H1 (cell line): ENCODE data around the gene CSF2RB. TPM values are rescaled to one million over a fixed set of nuclear protein-coding genes. Genes with fewer than 3 reads are reported as not detected.

Experiments
- RBBP5 ChIP-seq: IDR thresholded peaks from 2 replicates; pipeline ENCODE4 v1.7.1; 2012; ENCODE audit warnings: low read depth, mild to moderate bottlenecking, inconsistent platforms, low read length, moderate library complexity, borderline replicate concordance
- polyA plus RNA-seq, 7 experiments: library from polyadenylated mRNA; depleted of rRNA in 3 of 7; stranded (reverse) in 5 of 7; unstranded in 2 of 7; fragments of >200 nt in 5 of 7; fragments of 200-250 nt in 2 of 7; gene quantifications; 1 replicate in 5 of 7; 2 replicates in 1 of 7; 4 replicates in 1 of 7; pipeline versions ENCODE4 v1.2.1 to v1.2.3, GENCODE V29; 2011 to 2013; ENCODE audit warnings: missing spikeins in 2 of 7, mixed read lengths in 2 of 7
- total RNA-seq: library from RNA; stranded (reverse); fragmentation: NEBNext Ultra II Directional; extraction: Animal tissue kit (Norgen Biotek cat#: 25700); gene quantifications from 2 replicates; pipeline ENCODE4 v1.2.1, GENCODE V29; 2021

Gene CSF2RB
- total and polyA plus RNA-seq, 2 of the 8 experiments (the other 6 are each of a cell fraction or from before 2014, with no cell fraction given): not detected

GRCh38 chr22:36922105-36922608 is 8.7 kb downstream of the CSF2RB start (continued):
- 0 out of 2 replicates have a peak, but pooled peaks have one; percentile 30 for TF ChIP-seq RBBP5
- TF ChIP-seq, all 59 proteins: peak for 3
